DOHH2 (cell line): Measurements from ENCODE around the gene DUXB.

Experiments
- EZH2phosphoT487 ChIP-seq: fragments of 200-600 bp; sonication (generic); IDR thresholded peaks from 2 replicates; pipeline ENCODE4 v1.6.1; 2017; ENCODE audit warnings: borderline replicate concordance, mild to moderate bottlenecking, antibody characterized with exemption, low read length, moderate library complexity, mixed read lengths
- TF ChIP-seq, protein P1 (sequence below): fragments of 200-600 bp; sonication (generic); IDR thresholded peaks from one replicate; pipeline ENCODE4 v1.5.1; 2014; ENCODE audit warnings: antibody characterized with exemption, mild to moderate bottlenecking, low read depth, low read length; ENCODE audit not compliant: poor library complexity, severe bottlenecking

DNA sequence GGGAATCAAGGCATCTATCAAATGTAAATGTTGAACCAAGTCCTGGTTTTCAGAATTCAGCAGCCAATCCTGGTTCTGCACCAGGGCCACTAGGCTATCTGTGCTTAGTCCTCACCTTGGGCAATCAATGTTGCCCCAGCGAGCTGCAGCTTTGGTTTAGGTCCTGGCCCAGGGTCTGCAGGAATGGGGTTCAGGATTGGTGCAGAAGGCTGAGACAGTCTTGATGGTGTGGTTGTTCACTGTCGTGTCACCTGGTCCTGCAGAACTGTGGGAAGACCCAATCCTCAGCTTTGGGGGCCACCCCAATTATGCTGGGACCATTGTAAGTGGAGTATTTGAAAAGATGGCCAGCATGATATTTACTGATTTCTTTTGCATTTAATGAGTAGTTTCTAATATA, 43.1 kb downstream of the DUXB start:
- TF ChIP-seq, protein P1, sequence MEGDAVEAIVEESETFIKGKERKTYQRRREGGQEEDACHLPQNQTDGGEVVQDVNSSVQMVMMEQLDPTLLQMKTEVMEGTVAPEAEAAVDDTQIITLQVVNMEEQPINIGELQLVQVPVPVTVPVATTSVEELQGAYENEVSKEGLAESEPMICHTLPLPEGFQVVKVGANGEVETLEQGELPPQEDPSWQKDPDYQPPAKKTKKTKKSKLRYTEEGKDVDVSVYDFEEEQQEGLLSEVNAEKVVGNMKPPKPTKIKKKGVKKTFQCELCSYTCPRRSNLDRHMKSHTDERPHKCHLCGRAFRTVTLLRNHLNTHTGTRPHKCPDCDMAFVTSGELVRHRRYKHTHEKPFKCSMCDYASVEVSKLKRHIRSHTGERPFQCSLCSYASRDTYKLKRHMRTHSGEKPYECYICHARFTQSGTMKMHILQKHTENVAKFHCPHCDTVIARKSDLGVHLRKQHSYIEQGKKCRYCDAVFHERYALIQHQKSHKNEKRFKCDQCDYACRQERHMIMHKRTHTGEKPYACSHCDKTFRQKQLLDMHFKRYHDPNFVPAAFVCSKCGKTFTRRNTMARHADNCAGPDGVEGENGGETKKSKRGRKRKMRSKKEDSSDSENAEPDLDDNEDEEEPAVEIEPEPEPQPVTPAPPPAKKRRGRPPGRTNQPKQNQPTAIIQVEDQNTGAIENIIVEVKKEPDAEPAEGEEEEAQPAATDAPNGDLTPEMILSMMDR, result no peak
- no peak for TF ChIP-seq EZH2phosphoT487
